Endometrial microvascular endothelial cells (primary cell): ENCODE results near the gene ATP2C2. TPM values are rescaled to one million over a fixed set of nuclear protein-coding genes. Genes with fewer than 3 reads are reported as not detected.
"Not testable (repeated sequence)": the region's sequence is repeated elsewhere in the genome, so short reads cannot be mapped to it uniquely, and the experiment has no call there.

Source experiments
- in situ Hi-C: cut with HindIII; loops from 2 replicates; pipeline ENCODE4 v1.10.0; 2017; ENCODE audit warnings: low sequenced_read_pairs, low pct_unique_long_range_greater_than_20kb; ENCODE audit errors: inconsistent ontology term
- total RNA-seq: library from RNA; depleted of rRNA; stranded (reverse); fragments of >200 nt; gene quantifications from one replicate; pipeline ENCODE4 v1.2.3, GENCODE V29; 2015; ENCODE audit errors: inconsistent ontology term

Gene ATP2C2
- total RNA-seq, 1 donor from 2014 or later = not detected

DNA sequence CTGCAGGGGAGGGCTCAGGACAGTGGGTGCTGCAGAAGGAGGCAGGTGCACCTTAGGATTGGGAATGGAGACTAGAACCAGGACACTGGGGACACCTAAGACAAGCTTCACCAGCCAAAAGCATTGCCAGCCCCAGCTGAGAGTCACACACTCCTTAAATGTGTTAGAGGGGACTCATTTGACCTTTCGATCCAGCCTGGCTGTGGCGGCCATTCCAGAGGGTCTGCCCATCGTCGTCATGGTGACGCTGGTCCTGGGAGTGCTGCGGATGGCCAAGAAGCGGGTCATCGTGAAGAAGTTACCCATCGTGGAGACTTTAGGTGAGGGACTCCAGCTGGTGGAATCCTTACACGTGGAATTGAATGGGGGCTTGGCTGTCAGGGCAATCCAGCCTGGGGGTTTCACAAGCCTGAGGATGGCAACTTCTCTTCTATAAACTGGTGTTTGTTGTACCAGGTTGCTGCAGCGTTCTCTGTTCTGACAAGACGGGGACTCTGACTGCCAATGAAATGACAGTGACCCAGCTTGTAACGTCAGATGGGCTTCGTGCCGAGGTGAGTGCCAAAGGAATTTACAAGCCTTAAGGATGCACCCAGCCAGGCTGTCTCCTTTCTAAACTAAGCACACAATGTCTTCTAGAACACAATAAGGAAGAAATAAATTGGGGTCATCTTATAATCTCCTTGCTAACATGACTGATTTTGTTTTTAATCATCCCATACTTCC is 70.8 kb downstream of the ATP2C2 start:
- in situ Hi-C loops = no loop called here

DNA sequence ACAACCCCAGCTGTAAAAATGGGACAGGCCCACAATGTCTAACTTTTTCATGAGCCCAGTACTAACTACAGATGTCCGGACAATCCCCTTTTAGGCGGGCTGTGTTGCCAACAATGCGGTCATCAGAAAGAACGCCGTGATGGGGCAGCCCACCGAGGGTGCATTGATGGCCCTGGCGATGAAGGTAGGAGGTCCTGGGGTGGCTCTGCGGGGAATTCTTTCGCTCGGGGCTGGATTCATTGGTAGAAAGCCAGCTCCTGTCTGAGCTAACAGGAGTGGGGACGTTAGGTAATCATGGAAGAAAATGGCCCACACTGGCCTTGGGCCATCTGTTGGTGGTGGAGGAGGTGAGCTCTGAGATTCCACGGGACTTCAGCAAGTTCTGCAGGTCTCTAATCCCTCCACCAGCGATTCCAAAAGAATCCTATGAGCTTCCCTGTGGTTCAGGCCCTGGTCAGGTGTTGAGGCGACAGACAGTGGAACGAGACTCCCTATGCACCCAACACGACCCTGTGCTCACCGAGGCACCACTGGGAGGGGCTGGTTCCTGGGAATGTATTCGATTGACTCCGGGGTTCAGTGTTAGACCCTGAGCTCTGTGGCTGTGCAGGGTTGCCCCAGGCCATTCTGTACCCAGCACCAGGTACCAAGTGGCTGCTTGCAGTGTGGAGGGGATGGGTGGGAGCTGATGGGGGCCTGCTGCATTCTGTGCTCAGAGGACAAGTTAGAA is 74.2 kb downstream of the ATP2C2 start:
- in situ Hi-C loops = no loop called here

DNA sequence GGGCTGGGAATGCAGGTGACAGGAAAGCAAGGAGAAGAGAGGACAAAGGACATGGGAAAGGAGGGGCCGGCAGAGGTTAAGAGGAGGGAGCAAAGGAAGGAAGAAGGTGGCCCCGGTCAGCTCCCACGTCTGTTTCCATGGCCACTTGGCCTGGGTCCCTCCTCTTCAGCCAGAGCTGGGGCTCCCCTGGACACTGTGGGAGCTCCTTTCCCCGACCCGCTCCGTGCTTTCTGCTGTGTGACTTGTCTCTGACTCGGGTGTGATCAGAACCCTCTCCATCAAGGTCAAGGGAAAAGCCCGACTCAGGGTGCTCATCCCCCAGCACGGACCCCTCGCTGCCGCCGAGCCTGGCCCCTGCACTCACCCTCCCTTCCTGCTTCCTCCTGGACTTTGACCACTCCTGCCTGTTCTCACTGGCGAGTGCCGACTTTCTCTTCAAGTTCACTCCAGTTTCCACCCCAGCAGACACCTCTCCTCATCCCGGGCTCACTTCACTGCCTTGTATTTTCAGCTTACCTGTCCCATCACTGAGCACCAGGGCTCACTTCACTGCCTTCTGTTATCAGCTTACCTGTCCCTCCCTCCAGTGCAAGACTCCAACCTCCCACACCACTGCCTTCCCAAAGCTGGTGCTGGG is 74.9 kb downstream of the ATP2C2 start:
- in situ Hi-C loops = no loop called here

DNA sequence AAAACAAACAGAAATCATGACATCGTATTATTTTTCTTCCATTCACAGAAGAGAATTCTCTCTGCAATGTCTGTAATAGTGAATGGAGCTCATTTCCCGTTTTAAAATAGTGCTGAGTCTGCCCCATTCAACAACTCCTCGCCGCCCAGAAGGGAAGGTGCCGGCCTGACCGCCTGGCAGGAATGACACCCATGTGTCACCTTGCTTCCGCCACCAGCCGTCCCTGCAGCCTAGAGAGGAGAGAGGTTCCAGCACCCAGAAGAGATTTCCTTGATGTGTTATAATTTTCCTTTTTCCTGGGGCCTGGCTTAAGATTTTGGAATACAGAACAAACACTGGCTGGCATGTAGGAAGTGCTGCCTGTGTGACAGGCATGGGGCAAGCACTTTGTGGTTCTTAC is 76.1 kb downstream of the ATP2C2 start:
- in situ Hi-C loops = no loop called here

DNA sequence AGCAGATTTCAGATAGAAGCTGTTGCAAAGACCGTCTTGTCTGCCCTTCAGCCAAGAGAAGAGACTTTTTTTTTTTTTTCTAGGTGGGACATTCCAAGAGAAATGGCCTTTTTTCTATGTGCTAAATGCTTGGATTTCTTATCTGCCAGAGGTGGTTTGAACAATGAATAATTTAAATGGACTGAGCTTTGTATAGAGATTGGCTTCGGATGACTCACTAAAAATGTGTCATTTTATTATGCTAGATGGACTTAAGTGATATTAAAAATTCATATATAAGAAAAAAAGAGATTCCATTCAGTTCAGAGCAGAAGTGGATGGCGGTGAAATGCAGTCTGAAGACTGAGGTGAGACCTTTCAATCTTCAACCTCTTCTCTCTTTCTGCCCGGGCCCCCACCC is 77.7 kb downstream of the ATP2C2 start:
- in situ Hi-C loops = no loop called here

DNA sequence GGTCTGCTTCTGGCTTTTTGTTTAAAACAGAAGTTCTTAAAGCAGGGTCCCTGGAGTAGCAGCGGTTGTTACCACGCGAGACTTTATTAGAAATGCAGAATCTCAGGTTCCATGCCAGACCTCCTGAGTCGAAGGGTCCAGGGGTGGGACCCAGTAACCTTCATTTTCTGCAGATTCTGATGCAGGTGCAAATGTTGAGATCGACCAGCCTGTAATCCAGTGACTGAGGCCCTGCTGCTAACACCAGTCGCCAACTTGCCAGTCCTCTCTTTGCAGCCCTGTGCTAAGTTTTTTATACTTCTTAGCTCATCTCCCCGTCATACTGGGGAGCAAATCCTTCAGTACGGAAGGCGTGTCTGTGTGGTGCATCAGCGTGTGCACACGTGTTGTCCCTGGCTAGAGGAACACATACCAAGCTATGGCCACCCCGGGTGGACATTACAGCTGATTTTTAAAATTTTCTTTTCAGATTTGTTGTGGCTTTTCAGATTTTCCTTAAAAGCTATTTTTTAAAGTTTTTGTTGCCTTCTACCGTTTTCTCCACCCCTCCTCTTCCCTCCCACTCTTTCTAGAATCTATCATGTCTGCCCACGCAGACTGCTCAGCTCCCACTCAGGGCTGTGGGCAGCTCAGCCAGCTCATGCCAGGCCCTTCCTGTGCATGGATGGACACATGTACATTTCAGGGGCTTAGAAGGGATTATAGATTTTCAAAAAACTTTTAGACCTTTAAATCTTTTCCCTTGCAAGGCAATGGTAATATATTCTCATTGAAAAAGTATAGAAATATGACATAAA is 78.5 kb downstream of the ATP2C2 start:
- in situ Hi-C loops = no loop called here

DNA sequence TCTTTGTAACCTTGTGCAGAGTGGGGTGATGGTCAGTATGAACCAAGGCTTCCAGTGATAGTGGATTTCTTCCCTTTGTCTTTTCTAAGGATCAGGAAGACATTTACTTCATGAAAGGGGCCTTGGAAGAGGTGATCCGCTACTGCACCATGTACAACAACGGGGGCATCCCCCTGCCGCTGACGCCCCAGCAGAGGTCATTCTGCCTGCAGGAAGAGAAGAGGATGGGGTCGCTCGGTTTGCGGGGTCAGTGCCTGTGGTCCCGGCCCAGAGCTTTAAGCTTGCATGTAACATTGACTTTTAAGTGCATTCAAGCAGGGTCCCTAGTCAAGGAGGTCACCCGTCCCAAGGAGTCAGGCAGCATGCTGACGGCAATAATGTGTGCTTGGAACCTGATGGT is 80.1 kb downstream of the ATP2C2 start:
- in situ Hi-C loops = no loop called here

DNA sequence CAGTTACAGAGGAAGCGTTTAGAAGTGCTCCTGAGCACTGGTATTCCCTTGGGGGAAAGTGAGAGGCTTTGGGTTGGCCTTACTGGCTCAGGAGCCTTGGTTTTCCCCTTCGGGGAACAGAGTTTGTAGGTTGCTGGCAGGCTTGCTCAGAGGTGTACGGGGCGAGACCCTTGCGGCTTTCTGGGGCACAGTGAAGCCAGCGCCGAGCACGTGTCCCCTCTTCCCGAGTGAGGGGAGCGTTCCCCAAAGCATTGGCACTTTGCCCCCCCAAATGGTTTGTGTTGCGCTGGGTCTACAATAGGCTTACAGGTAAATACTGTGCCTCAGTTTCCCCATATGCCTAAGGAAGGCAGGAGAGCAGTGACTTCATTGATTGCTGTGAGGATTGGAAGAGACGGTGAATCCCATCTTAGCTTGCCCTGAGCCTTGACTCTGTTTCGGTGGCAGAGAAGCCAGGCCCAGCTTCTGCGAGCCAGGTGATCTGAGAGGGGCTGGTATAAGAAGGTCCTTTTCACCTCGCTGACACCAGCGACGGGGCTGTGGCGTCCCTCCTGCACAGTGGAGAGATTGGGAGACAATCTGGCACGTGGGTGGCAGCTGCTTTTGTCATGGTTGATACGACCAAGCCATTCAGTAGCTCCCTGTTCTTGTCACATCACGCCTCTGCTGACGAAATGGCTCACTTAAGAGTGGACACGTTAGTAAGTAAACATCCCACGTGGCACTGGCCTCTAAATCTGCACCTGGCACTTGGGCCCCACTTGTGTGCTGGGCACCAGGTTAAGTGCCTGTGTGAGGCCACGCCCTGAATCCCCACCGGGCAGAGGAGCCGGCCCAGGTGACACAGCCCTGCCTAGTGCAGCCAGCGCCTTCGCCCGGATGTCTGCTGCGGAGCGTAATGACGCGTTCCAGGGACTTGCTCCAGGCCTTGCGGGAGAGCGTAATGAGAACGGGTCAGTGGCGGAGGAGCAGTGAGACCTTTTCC is 81.1 kb downstream of the ATP2C2 start:
- in situ Hi-C loops = no loop called here

DNA sequence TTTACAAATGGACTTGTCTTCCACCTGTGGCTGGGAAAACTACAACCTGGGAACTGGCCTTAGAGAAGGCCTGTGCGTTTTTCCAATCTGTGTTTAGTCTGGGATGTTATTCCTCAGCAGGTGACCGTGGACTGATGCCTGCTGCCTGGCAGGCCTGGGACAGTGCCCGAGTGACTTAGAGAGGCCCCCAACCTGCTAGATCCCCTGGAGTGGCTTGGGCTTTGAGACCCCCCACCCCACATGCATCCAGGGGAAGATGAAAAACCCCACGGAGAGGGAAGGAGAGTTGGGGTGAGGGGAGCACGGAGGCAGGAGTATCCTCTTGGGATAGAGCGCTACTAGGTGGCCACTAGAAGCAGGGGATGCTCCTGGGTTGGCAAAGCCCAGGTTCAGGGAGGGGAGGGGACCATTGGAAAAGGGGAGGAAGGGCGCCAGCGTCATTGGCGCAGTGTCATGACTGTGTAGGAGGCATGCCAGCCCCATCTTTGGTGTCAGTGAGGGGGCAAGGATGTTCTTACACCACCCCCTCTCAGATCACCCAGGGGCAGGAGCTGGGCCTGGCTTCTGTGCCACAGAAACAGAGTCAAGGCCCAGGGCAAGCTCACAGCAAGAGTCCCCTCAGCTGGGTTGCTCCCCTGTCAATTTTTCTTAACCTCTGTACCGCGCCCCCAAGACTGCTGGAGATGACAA is 82.0 kb downstream of the ATP2C2 start:
- in situ Hi-C loops = no loop called here

DNA sequence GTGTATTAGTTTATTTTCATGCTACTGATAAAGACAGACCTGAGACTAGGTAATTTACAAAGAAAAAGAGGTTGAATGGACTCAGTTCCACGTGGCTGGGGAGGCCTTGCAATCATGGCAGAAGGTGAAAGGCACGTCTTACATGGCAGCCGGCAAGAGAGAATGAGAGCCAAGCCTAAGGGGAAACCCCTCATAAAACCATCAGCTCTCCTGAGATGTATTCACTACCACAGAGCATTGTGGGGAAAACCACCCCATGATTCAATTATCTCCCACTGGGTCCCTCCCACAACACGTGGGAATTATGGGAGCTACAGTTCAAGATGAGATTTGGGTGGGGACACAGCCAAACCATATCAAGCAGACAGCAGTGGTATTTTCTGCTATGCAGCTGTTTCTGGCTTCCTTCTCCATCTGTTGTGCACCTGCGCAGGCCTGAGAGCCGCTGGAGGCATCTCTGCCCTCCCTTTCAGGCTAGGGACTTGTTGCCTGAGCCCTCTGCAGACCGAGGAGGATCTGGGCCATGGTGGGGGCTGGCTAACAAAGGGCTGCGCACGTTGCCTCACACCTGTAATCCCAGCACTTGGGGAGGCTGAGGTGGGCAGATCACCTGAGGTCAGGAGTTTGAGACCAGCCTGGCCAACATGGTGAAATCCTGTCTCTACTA is 82.8 kb downstream of the ATP2C2 start:
- in situ Hi-C loops = not testable (repeated sequence)

DNA sequence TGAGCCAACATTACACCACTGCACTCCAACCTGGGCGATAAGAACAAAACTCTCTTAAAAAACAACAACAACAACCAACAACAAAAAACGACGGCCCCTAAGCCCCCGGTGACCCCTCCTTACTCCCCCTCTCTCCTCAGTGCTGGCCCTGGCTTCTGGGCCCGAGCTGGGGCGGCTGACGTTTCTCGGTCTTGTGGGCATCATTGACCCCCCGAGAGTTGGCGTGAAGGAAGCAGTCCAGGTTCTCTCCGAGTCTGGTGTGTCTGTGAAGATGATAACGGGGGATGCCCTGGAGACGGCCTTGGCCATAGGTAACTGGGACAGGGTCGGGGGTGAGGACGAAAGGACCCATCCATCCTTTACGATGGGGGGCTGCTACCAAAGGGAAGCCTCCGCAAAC is 83.4 kb downstream of the ATP2C2 start:
- in situ Hi-C loops = no loop called here

DNA sequence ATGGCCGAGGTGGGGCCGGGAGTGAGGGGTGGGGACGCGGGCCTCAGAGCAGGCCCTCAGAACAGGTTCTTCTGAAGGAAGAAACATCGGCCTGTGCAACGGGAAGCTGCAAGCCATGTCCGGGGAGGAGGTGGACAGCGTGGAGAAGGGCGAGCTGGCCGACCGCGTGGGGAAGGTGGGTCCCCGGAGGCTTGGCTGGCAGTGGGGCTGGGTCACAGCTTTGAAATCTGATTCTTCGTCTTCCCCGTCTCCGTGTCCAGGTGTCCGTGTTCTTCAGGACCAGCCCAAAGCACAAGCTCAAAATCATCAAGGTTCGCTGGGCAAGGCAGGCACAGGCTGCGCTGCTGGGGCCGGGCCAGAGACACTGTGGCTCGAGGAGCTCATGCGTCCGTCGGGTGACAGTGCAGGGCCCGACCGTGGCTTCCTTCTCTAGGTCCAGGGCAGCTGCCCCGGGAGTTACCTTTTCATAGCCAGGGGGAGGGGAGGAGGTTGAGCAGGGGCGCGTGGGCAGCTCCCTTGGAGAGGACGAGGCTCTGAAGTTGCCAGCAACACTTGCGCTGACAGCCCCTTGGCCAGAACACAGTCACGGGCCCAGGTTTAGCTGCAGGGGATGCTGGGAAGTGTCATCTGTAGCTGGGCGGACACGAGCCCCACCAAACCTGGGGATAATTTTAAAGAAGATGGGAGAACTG is 84.9 kb downstream of the ATP2C2 start:
- in situ Hi-C loops = no loop called here

DNA sequence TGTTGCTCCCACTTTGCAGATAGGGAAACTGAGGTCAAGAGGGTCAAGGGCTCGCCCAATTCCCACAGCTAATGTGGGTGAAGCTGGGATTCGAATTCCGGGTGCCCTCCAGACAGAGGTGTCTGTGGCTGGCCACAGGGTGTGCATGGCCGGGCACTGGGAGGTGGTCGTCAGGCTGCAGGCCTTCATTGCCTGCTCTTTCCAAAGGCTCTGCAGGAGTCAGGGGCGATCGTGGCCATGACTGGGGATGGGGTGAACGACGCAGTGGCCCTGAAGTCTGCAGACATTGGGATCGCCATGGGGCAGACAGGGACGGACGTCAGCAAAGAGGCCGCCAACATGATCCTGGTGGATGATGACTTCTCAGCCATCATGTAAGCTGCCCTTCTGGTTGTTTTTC is 86.3 kb downstream of the ATP2C2 start:
- in situ Hi-C loops = no loop called here

DNA sequence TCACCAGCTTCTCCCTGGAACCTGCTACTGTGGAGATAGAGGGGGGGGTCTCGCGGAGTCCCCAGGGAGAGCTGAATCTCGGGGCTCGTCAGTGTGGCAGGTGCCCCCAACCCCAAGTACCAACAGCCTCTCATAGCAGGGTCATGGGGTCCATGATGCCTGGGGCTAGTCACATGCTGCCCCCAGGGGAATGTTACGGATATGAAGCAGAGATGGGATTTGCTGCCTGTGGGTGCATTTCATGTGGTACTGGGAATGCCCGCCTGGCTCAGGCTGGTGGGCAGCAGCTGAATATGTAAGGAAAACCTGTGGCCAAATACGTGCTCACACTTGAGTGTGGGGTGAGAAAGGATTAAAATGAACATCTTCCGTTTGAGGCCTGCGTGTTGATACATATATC is 86.7 kb downstream of the ATP2C2 start:
- in situ Hi-C loops = no loop called here

DNA sequence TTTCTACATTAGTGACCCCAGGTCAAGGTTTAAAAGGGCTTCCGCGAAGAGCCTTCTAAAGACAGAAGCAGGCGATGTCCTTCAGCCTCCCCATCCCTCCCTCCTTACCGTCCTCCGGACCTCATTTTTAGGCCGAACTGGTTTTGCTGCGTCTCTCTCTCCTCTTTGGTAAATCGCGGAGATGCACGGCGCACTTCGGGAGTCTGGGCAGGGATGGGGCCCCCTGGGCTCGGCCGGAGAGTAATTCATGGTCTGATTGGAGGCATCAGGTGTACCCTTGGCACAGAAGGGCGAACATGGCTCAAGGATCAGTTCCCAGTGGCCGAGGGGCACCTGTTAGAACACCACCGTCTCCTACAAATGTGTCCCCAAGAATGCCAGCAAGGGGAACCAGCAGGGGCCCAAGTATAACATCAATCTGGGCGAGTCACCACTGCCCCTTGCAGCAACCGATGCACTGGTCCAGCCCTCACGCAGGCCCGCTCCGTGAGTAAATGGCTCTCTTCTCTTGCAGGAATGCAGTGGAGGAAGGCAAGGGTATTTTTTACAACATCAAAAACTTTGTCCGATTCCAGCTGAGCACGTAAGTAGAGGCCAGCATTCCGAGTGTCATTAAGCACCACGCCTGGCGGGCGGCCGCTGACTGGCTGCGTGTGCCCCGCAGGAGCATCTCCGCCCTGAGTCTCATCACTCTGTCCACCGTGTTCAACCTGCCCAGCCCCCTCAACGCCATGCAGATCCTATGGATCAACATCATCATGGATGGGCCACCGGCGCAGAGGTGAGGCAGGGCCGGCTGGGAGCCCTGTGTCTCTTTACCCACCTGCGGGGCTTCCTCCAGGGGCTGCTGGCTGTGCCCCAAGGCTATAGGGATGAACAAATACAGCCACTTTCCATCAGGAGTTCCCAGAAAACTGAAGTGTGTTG is 90.5 kb downstream of the ATP2C2 start:
- in situ Hi-C loops = no loop called here

DNA sequence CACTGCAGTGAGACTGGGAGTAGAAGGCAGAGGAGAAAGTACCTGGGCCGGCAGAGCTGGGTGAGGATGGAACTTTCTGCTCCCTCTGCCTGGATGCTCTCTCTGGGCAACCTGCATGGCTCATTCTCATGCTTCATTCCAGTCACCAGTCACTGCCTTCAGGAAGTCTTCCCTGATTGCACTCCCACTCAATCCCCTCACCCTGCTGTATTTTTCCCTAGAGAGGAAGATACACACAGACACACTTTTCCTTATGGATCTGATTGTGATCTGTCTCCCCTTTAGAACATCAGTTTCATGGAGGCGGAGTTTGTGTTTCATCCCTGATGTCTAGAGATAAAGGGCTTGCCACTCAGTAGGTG is 91.2 kb downstream of the ATP2C2 start:
- in situ Hi-C loops = no loop called here
